Putamen (tissue), 1 donor: ENCODE results near the gene BNC2.

ENCODE experiments used
- DNase-seq: peaks from one replicate; pipeline ENCODE4 v3.0.0-alpha.2; 2016; ENCODE audit warnings: low spot score

The BNC2 gene

DNA sequence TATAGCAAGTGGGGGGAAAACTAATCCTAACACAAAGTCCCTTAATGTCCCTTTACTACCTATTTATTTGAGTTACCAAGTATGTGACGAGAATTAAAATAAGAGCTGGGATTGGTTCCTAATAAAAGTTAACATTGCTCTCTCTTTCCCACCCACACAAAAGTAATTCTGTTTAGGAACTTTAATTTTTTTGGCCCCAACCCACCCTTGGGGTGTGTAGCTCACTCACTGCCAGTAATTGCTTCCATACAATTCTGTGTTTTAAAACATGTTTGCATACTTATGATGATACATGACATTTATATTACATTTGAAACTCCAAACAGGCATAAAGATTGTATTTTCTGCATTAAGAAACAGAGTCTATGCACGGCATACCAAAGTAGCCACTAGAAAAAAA lies 106.5 kb downstream of the BNC2 start:
- DNase-seq: no peak

DNA sequence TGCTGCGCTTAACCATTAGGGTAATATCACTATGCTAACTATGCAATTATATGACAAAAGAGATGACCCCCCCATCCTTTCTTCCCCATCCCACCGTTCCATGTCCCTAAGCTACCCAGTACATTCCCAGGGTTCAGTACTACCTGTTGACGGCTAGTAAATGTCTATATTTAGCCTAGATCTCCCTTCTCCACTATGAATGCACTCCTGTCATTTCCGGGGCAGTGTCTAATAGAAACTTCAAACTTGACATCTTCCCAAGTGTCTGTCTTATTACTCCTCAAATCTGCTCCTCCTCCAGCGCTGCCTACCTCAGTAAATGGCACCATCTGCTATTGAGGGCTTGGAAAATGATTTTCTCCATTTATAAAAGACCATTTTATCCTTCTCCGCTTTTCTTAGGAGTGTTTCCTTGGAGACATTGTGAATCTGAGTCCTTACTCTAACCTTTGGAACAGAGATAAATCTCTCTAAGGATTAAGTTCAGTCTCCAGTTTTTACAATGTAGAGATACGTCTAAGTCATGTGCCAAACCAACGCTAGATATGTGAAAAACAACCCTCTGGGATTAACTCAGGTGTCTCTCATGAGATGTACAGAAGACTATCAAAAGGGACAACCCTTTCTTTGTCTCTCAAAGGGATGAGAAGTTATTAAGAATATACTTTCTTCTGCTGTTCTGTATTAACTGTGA lies 114.9 kb downstream of the BNC2 start:
- no peak for DNase-seq

DNA sequence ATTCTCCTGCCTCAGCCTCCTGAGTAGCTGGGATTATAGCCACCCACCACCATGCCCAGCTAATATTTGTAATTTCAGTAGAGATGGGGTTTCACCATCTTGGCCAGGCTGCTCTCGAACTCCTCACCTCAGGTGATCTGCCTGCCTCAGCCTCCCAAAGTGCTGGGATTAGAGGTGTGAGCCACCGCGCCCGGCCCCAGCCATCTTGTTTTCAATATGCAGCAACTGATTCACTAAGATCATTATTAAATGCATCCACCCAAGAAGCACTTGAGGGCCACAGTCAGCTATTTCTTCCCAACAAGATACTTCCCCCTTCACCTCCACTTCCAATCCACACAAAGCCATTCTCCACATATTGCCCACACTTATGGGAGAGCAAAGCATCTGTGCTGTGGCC lies 115.8 kb downstream of the BNC2 start:
- DNase-seq: no peak

DNA sequence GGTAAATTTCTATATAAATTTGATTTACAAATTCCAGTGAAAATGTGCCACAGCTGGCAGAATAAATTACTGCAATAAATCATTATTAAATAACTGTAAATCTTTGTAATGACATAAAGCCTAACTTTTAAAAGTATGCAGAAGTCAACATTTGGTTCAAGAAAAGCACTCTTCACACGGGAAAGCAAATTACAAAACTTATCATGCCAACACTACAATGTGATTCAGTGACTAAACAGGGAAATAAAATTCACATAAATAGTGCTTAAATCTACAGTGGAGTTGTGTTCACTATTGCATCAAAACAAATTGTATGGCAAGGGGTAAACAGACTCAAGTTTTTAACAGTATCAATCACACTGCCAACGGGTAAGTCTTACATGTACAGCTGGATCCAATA lies 117.2 kb downstream of the BNC2 start:
- no peak for DNase-seq

DNA sequence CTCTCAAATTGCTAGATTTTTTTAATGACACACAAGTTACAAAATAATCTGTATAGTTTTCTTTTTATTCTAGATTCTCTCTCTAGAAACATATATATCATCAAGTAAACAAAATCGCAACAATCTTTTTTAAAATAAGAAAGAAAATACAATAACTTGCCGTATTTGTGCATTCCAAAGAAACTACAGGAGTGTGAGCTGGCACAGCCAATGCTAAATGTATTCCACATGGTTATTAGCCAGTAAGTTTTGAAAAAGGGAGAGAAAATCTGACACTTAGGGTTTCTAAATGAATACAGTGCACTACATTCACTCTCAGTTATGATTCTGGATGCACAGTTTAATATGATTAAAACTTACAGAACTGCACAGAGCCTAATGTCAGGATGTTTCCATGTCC lies 117.9 kb downstream of the BNC2 start:
- DNase-seq: no peak

DNA sequence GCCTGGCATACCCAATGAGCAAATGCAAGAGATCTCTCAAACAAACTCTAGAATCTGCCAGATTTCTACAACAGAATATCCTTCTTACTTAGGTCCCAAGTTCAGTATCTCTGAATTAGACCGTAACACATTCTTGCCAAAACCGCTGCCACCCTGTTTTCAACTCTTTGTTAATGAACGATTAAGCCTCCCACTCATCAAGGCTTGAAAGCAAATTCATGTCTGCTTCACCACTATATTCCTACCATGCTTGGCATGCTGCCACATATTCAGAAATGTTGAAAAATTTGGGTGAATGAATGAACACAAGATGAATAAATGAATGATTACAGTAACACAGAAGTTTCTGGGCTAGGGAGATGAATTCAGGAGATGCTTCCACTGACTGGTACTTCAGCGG lies 119.9 kb downstream of the BNC2 start:
- DNase-seq: no peak

DNA sequence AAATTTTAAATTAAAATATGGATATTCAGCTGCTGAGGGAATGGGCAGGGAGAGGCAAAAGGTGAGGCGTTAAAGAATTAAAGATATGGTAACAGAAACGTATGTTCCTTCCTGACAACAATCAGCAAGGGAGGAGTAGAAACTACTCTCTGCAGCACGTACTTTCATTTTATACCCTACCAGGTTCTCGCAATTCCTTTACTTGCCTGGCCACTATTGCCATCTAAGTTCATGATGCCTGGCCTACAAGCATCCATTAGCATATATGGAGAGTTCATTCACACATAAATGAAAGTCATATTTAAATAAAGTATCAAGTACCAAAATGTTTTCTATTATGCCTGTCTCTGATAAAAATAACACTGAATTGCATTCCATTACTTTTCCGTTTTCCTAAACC lies 125.1 kb downstream of the BNC2 start:
- no peak for DNase-seq

DNA sequence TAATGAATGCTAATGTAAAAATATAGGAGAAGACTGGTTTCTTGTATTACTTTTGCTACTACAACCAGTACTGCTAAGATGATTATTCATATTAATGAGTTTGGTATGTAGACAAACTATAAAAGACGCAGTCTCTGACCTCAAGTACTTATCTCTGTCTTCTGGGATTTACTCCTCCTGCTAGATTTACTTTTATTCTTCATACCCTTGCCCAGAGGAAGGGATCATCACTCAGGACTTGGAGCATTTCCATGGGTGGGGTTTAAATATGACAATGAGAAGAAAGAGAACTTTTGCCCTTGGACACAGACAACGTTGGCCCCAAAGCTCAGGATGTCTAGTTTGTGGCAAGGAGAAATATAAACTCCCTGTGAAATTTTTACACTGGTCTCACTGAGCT lies 126.1 kb downstream of the BNC2 start:
- no peak for DNase-seq

DNA sequence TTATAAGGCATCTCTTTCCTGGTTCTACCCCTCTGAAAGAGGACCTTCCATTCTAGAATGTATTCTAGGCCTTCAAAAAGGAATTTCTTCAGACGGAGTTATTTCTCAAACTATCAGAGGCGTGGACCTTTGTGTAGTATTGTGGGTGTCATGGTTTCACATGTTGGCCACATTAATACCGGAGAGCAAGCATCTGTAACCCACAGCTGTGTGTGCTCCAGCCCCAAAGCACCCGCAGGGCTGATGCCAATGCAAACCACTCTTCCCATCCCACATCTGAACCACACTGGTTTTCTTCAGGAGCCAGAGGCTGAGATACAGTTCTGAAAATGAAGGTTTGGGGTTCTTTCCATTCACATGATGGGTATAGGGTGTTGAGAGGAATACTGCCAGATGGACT lies 127.1 kb downstream of the BNC2 start:
- DNase-seq: no peak

DNA sequence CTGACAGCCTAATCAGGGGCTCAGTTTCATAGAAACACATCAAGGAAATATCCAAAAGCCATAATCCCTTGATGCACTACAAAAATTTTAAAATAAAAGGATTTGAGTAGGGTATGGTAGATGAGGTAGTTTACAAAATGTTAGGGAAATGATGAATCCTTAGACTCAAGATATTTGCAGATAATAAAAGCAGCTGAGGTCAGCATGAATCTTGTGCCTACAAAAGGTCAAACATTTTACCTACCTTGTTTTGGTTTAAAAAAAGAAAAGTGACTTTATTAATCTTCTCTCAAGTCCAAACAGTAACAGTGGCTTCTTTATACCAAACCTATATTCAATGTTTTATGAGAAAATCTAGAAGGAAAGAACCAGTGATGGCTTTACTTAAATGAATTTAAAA lies 135.5 kb downstream of the BNC2 start:
- no peak for DNase-seq

DNA sequence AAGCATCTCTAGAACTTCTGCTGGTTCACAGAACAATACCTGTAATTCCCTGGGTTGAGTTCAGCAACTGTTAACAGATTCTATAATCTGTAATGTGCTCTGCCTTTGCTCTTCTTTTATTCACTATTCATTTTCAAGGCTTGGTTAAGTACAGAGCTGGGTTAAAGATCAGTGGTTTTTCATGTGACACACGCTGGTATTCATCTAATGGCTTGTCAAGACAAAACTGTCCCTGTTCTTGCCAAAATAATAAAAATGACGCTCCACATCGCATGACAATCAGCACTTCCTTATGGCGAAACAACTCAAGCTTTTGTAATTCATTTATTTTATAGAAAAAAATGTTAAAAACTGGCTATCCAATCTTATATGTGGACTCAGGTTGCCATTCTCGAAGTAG lies 137.9 kb downstream of the BNC2 start:
- DNase-seq: no peak

DNA sequence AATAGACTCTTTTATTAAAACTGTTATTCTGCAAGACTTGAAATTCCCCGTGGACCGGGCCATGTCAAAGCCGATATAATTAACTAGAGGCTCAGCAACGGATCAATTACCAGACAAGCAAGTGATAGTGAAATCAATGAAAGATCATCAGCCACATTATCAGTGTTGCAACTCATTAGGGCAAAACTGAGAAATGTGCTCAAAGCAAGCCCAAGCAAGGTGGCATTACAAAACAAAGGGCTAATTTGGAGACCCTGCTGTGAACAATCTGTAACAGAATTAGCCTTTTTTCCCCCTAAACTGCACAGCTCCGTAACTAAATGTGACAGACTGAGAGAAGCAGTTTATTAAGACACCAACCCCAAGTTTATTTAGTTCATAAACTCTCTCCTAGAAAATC lies 140.3 kb downstream of the BNC2 start:
- DNase-seq: no peak

DNA sequence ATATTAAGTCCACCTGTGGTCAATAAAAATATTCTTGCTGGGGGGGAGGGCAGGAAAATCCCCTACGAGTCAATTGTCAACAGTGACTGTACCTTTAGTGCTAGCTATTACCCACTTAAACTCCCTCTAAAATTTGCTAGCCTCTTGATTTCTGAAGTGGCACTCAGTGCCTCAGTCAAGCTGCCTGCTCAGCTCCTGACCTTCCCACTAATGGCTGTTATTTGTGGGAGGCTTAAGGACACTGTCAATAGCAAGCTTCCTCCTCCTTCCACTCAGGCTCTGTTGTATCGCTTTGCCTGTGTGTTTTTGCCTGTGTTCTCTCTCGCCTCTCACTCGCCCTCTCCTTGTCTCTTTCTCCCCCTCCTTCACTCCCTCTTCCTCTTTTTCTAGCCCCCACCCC lies 140.8 kb downstream of the BNC2 start:
- no peak for DNase-seq

DNA sequence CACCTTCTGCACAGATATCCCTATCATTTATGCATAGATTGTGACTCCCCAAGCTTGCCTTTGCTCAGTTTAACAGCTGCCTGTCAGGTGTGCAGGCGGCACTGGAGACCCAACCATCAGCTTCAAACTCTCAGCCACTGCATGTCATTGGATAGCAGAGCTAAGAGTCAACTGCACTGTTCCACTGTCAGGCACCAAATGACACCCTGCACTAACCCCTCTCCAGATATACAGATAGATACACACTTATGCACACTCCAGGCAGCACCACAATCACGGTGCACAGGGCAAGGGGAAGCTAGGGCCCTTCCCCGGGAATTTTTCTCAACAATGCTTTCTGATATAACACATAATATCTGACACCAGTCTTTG lies 142.3 kb downstream of the BNC2 start:
- no peak for DNase-seq

DNA sequence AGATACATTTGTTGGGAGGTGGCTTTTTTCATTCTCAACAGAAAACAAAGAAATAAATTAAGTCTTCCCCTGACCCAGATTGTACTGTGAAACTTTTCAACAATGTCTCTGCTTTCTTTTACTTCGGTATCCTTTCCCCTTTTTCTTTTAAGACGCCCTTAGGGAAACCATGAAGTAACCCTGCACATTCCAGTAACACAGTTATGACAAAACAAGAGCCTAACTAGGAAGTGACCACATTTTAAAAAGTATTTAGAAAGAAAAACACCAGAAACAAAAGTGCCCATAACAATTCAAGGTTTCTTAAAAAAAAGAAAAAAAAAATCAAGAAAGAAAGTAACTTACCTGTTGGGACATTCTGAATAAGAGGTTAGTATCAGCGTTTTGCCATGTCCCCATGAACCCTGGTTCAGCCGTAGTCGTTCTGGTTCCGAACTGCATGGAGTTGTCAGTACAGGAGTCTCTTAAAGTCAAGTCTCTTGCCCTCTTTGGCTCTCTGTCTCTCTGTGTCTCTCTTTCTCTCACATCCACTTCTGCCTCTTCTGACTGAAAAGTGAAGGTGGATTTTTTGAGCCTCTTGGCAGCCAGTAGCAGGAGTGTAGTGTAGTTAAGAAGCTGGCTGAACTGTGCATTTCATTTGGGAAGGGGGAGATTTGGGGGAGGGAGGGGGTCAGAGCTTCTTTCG lies 142.9 kb downstream of the BNC2 start:
- DNase-seq: no peak

DNA sequence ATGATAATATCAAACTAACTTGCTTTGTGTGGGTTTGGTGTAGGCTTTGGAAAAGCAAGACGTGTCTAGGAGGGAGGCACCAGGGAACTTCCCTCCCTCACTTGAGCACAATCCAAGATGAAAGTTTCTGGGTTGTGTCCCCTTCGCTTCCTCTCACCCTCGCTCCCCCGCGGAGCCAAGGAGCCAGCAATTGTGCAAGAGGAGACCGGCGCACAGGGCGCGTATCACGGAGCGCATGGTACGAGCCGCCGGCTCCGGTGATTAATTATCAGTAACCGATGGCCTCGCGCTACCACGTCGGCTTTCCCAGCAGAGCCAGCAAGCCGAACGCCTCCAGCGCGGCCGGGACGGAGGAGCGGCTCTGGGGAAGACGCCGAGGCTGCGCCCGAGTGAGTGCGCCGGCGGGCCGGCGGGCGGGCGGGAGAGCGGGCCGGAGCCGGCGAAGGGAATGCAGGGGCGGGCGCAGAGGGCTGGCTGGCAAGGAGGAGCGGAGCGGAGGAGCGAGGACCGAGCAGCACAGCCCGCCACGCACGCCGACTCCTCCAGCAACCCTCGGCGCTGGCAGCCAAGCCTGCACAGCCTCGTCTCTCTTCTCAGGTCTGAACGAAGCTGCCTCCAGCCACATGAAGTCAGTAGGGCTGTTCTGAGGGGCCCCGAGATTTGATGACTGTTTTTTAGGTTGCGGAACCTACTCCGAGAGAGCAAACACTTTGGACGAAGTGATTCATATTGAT lies 143.6 kb downstream of the BNC2 start:
- no peak for DNase-seq

DNA sequence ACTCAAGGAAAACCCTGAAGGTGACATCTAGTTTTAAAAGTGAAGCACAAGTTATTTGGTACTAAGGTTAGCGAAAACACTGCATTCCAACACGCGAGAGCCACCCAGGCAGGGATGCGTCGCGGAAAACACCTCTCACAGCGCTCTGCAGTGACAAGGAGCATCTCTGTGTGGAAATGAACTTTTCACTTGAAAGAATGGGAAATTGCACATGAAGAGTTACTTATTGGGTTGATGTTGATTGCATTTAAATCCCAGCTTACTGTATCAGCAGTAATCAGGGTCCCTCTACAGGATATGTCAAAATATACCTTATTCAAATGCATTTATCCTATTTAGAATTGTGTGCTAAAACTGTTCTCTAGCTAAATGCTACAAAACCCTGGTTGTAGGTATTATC lies 144.4 kb downstream of the BNC2 start:
- no peak for DNase-seq

DNA sequence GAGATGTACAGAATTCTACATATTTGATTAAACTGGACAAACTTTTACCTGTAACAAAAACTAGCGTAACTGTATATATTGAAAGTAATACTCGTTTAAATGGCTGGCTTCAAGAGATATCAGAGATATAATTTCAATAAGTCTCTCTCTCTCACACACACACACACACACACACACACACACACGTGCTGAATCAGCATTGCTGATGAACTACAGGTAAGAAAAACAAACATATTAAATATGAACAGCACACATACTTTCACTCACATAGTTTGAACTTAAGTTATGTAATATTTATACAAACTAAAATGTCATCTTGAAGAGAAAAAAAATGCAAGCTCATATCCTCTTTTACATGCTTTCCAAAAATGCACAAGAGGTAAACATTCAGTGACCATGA lies 145.4 kb downstream of the BNC2 start:
- DNase-seq: no peak

DNA sequence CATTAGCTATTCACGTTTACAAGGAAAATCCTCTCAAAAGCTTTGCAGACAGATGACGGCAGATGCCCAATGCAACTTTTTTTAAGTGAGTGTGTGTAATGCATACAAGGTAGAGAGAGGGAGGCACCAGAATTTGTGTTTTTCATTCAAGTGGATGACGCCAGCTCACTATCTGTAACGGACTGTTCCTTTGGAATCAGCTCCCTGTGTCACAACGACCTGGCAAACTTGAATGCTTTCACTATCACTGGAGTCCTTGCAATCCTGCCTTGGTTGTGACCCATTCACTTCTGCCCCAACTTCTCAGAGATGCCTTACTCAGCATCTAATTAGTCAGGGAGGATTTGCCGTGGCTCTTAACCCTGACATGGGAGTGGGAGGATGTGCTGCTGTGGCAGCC lies 148.5 kb downstream of the BNC2 start:
- DNase-seq: no peak

DNA sequence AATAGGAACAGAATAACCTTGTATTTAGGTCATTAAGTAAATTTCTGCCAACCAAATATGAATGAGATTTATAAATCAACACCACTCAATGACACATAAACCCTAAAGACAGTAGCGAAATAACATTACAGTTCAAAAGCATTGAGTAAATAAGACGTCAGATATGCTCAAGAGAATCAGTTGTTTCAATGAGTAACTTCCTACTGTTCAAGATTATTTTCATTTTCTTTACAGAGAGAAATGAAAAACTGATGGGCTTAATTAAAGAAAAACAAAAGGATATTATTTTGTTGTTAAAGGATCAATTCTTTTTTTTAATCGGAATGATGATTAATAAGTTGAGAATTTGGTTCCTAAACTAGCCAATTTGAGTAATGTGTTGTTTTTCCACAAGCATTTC lies 150.1 kb downstream of the BNC2 start:
- DNase-seq: no peak

DNA sequence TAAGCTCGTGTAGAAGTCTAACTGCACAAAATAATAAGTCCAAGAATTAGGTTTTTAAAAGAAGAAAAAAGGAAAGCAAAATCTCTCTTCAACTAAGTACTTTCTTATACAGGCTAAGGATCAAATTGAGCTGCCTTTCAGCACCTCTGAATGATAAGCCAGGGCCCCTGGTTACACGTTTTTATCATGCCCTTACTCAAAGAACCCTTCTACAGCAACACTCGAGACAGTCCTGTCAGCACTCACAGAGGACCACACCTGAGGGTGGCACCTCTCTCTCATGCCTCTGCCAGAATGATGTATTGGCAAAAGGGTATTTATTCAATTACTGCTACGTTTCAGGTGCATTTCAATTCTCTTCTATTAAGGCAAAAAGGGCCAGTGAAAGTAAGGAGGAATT lies 150.5 kb downstream of the BNC2 start:
- no peak for DNase-seq

DNA sequence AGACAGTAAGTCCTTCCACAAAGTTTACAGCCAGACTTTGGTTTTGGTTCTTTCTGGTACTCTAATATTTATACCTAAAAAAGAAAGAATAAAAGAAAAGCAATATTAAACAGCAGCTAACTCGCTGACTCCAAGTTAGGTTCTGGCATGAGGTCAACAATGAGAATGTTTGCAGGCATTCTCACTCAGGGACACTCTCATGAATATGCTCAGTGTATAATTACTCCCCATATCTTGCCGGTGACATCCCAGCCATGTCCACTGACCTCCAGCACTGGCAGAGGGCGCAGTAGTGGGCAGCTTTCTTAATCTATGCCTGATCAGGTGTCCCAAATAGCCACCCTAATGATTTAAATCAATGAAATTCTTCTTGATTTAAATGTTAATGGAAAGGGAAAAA lies 151.5 kb downstream of the BNC2 start:
- DNase-seq: no peak

DNA sequence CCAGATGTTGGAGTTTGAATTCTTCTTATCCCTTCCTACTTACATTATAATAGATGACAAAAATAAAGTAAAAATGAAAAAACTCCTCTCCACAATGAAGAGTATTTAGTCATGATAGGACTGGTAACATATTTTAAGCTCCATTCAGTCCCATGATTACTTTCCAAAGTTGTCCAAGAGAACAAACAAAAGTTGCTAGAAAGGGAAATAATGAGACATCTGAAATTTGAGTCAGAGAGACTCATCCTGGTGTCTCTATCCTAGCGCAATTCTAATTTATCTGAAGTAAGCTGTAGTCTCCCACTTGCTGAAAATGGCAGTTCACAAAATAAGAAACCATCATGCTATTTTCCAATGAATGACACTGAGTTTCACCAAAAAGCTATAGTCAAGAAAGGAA lies 152.2 kb downstream of the BNC2 start:
- no peak for DNase-seq

DNA sequence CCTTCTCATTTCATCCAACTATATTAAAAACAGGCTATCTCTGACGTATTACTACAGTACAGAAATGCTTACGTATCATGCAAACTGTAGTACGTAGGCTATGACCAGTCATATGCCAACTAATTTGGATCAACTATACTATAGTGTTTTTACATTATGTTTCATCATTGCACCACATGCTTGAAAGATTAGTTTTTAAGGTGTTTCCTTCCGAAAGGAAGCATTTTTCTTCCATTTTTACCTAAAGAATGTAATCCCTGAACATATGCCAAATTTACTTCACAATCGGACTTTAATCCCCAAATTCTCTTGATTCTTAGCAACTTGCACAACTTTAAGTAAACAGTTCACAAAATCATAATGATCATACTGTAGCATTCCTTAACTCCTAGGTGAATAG lies 153.9 kb downstream of the BNC2 start:
- no peak for DNase-seq
